ENCODE data around the gene DLAT.

- TF ChIP-seq POLR2A (IDR thresholded peaks at IDR 0.05; ENCODE audit: extremely low read depth, insufficient read length) = no peak
- no peak for TF ChIP-seq CTCF (IDR thresholded peaks at IDR 0.05; ENCODE audit: low read depth, low read length)
- TF ChIP-seq MAX (IDR thresholded peaks at IDR 0.05; ENCODE audit: low read depth, low read length) = no peak
- TF ChIP-seq MYC (IDR thresholded peaks at IDR 0.05; ENCODE audit: low read depth, low read length) = no peak
Measured at GRCh38 chr11:111982541-111983186, 42.5 kb upstream of the DLAT start.
